ENCODE data around the gene OR13A1. TPM values are rescaled to one million over a fixed set of nuclear protein-coding genes. Genes with fewer than 3 reads are reported as not detected.
"Not testable (repeated sequence)": the region's sequence is repeated elsewhere in the genome, so short reads cannot be mapped to it uniquely, and the experiment has no call there.

Gene OR13A1
- total and polyA plus RNA-seq, 8 donors = 0.40 TPM; not detected in 7

DNA sequence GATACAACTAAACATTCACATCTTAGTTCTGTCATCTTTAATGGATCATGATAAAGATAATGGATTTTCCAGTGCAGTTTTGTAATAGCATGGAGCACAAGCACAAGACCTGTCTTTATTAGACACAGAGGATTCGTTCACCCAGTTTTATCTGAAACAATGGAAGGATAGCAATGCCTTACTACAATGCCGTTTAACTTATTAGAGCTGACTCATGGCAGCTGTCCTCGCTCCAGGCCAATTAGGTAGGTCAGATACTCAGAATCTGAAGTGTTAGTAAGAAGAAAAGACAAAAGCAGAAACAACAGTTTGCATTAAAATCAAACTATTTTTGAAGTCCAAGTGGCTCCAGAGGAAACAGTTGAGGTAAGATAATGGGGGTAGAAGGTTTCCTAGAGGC is 12.8 kb downstream of the OR13A1 start:
- H3K4me1 ChIP-seq = no peaks in the 10 kb centered on the region
- H3K27ac ChIP-seq = no peak overlapping the region
- intact Hi-C loops (cut with DNase I; ENCODE audit: low total_unique reads) = no loop called here
- H3K9me3 ChIP-seq = no peaks in the 10 kb centered on the region
- 56 to 85% (median 80%) methylated on average over 3 of the region's 3 CpGs for WGBS, 5 donors
- no peak for DNase-seq
- no peaks in the 10 kb centered on the region for H3K36me3 ChIP-seq
- H3K27me3 ChIP-seq = no peaks in the 10 kb centered on the region
- TF ChIP-seq POLR2AphosphoS5 (IDR thresholded peaks at IDR 0.05) (no peak), POLR2A (IDR thresholded peaks at IDR 0.05) (no peak), EP300 (IDR thresholded peaks at IDR 0.05) (no peak)
- TF ChIP-seq, protein P1, sequence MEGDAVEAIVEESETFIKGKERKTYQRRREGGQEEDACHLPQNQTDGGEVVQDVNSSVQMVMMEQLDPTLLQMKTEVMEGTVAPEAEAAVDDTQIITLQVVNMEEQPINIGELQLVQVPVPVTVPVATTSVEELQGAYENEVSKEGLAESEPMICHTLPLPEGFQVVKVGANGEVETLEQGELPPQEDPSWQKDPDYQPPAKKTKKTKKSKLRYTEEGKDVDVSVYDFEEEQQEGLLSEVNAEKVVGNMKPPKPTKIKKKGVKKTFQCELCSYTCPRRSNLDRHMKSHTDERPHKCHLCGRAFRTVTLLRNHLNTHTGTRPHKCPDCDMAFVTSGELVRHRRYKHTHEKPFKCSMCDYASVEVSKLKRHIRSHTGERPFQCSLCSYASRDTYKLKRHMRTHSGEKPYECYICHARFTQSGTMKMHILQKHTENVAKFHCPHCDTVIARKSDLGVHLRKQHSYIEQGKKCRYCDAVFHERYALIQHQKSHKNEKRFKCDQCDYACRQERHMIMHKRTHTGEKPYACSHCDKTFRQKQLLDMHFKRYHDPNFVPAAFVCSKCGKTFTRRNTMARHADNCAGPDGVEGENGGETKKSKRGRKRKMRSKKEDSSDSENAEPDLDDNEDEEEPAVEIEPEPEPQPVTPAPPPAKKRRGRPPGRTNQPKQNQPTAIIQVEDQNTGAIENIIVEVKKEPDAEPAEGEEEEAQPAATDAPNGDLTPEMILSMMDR (IDR thresholded peaks at IDR 0.05) = no peak
- no peak overlapping the region for H3K4me3 ChIP-seq

DNA sequence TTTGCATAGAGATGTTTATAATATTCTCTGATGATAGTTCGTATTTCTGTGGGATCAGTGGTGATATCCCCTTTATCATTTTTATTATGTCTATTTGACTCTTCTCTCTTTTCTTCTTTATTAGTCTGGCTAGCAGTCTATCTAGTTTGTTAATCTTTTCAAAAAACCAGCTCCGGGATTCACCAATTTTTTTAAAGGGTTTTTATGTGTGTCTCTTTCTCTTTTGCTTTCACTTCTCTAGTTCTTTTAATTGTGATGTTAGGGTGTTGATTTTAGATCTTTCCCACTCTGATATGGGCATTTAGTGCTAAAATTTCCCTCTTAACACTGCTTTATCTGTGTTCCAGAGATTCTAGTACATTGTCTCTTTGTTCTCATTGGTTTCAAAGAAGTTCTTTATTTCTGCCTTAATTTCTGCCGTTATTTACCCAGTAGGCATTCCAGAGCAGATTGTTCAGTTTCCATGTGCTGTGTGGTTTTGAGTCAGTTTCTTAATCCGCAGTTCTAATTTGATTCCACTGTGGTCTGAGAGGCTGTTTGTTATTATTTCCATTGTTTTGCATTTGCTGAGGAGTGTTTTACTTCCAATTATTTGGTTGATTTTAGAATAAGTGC is 17.0 kb downstream of the OR13A1 start:
- H3K4me1 ChIP-seq; DNase-seq; intact Hi-C loops (cut with DNase I; ENCODE audit: low total_unique reads); H3K4me3 ChIP-seq; H3K36me3 ChIP-seq; H3K27me3 ChIP-seq; H3K27ac ChIP-seq; H3K9me3 ChIP-seq: not testable (repeated sequence)
- 26 to 58% (median 39%) methylated on average over 4 of the region's 4 CpGs for WGBS, 5 donors

DNA sequence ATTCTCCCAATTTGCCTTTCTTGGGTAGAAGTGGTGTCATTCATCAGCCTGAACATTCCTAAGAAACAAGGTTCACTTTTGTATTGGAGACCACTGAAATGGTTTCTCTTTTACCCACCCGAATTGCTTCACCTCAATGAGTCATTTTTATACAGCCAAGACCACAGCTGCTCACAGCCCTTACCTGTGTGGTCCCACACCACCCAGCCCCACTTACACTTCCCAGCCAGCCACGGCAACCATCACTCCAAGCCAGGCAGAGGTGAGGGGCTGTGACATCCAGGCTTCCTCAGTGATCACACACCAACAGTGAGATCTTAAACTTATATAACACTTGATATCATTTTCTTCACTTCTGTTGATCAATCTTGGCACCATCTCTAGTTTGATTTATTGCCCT is 20.7 kb downstream of the OR13A1 start:
- no peaks in the 10 kb centered on the region for H3K27me3 ChIP-seq
- intact Hi-C loops (cut with DNase I; ENCODE audit: low total_unique reads) = no loop called here
- 68 to 86% (median 76%) methylated on average over 2 of the region's 2 CpGs for WGBS, 5 donors
- no peaks in the 10 kb centered on the region for H3K4me1 ChIP-seq
- peaks cover 0 to 7% (median 3%) of the 10 kb centered on the region in 4 donors for H3K9me3 ChIP-seq
- H3K27ac ChIP-seq = no peak overlapping the region
- no peak overlapping the region for H3K4me3 ChIP-seq
- no peaks in the 10 kb centered on the region for H3K36me3 ChIP-seq
- no peak for TF ChIP-seq EP300 (IDR thresholded peaks at IDR 0.05)
- no peak for TF ChIP-seq POLR2A (IDR thresholded peaks at IDR 0.05)
- TF ChIP-seq, protein P1 (IDR thresholded peaks at IDR 0.05) = no peak
- TF ChIP-seq POLR2AphosphoS5 (IDR thresholded peaks at IDR 0.05) = no peak
- DNase-seq = no peak

DNA sequence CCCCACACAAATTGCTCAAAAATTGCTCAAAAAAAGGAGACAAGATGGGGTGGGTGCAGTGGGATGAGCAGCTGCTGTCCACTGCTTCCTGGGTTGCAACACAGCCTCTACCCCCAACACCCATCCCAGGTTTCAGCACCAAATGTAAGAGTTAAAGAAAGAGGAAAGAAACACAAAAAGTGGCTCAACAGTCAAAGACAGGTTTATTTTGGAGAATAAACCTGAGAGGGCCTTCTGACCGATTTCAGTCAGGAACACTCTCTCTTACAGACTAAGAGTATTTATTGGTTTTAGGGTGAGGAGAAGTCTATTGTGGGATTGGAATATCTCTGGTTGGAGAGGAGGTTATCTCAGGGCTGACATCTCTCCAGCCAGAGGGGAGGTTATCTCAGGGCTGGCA is 28.4 kb downstream of the OR13A1 start:
- Histone ChIP-seq H3K4me3 (no peak overlapping the region), H3K36me3 (no peaks in the 10 kb centered on the region), H3K27ac (no peak overlapping the region), H3K9me3 (peaks cover 0 to 9% (median 1%) of the 10 kb centered on the region in 4 donors), H3K4me1 (no peaks in the 10 kb centered on the region), H3K27me3 (no peaks in the 10 kb centered on the region)
- TF ChIP-seq, protein P1 (IDR thresholded peaks at IDR 0.05) = no peak
- TF ChIP-seq POLR2AphosphoS5 (IDR thresholded peaks at IDR 0.05) (no peak), EP300 (IDR thresholded peaks at IDR 0.05) (no peak), POLR2A (IDR thresholded peaks at IDR 0.05) (no peak)
- 82 to 89% (median 87%) methylated on average over 1 of the region's 1 CpG for WGBS, 5 donors
- DNase-seq = no peak
- intact Hi-C loops (cut with DNase I; ENCODE audit: low total_unique reads) = no loop called here

DNA sequence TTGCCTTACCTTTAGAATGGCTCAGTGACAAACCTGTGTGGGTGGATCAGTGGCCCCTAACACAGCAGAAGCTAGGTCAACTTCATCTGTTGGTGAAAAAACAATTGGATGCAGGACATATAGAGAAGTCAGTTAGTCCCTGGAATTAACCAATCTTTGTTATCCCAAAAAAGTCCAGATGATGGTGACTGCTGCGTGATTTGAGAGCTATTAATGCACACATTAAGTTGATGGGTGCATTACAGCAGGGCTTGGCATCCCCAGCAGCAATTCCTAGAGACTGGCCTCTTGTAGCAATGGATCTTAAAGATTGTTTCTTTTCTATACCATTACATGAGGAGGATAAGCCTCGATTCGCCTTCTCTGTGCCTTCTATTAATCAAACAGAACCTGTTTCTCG is 33.3 kb downstream of the OR13A1 start:
- H3K4me3 ChIP-seq = no peak overlapping the region
- no peak for TF ChIP-seq POLR2A (IDR thresholded peaks at IDR 0.05)
- TF ChIP-seq, protein P1 (IDR thresholded peaks at IDR 0.05) = no peak
- no peak for TF ChIP-seq EP300 (IDR thresholded peaks at IDR 0.05)
- TF ChIP-seq POLR2AphosphoS5 (IDR thresholded peaks at IDR 0.05) = no peak
- no peaks in the 10 kb centered on the region for H3K36me3 ChIP-seq
- H3K27ac ChIP-seq = no peak overlapping the region
- 20 to 58% (median 36%) methylated on average over 4 of the region's 4 CpGs for WGBS, 5 donors
- H3K9me3 ChIP-seq = peaks cover 0 to 6% (median 1%) of the 10 kb centered on the region in 4 donors
- peaks cover 6 to 19% (median 16%) of the 10 kb centered on the region in 4 donors for H3K4me1 ChIP-seq
- no peaks in the 10 kb centered on the region for H3K27me3 ChIP-seq
- intact Hi-C loops (cut with DNase I; ENCODE audit: low total_unique reads) = no loop called here
- no peak for DNase-seq

Measured in stomach (tissue), 9 donors.